Loucy (cell line): ENCODE results near the gene FOXM1.

ENCODE experiments used
- H2AFZ ChIP-seq: fragments of 200-600 bp; sonication (generic); 2 replicates; pipeline ENCODE4 v1.6.0; 2016; ENCODE audit warnings: antibody characterized with exemption, mild to moderate bottlenecking, low read length, moderate library complexity
- H3F3A ChIP-seq: fragments of 200-600 bp; 2 replicates; pipeline ENCODE4 v1.6.0; 2016; ENCODE audit warnings: antibody characterized with exemption, low read depth, mild to moderate bottlenecking
- H3K27me3 ChIP-seq: fragments of 200-600 bp; sonication (generic); 2 replicates; pipeline ENCODE4 v1.6.1; 2014; ENCODE audit warnings: low read length, mild to moderate bottlenecking; ENCODE audit not compliant: insufficient read depth, poor library complexity, severe bottlenecking
- H3K36me3 ChIP-seq: fragments of 200-600 bp; sonication (generic); 2 replicates; pipeline ENCODE4 v1.6.1; 2016; ENCODE audit warnings: low read length; ENCODE audit not compliant: insufficient read depth
- H3K4me1 ChIP-seq: fragments of 200-600 bp; sonication (generic); 2 replicates; pipeline ENCODE4 v1.5.1; 2014; ENCODE audit warnings: low read length, mild to moderate bottlenecking; ENCODE audit not compliant: insufficient read depth, poor library complexity, severe bottlenecking
- H3K4me2 ChIP-seq: fragments of 200-600 bp; sonication (generic); 2 replicates; pipeline ENCODE4 v1.6.0; 2014; ENCODE audit warnings: antibody characterized with exemption, low read length, low read depth, mild to moderate bottlenecking; ENCODE audit not compliant: poor library complexity, severe bottlenecking
- H3K4me3 ChIP-seq: fragments of 200-600 bp; sonication (generic); 2 replicates; pipeline ENCODE4 v1.5.1; 2014; ENCODE audit warnings: low read length, mild to moderate bottlenecking, mixed read lengths; ENCODE audit not compliant: poor library complexity, severe bottlenecking
- H3K79me2 ChIP-seq: fragments of 200-600 bp; sonication (generic); 2 replicates; pipeline ENCODE4 v1.6.1; 2014; ENCODE audit warnings: low read length; ENCODE audit not compliant: insufficient read depth
- H3K9ac ChIP-seq: fragments of 200-600 bp; sonication (generic); 2 replicates; pipeline ENCODE4 v1.6.0; 2014; ENCODE audit warnings: mild to moderate bottlenecking, low read depth, low read length, moderate library complexity; ENCODE audit not compliant: poor library complexity, severe bottlenecking
- H3K9me2 ChIP-seq: fragments of 200-600 bp; sonication (generic); replicated peaks from 2 replicates; pipeline ENCODE4 v1.6.1; 2016; ENCODE audit warnings: low read depth, low read length, mixed read lengths
- H3K9me3 ChIP-seq: fragments of 200-600 bp; sonication (generic); 2 replicates; pipeline ENCODE4 v1.6.1; 2014; ENCODE audit warnings: mild to moderate bottlenecking, antibody characterized with exemption, low read length, low read depth; ENCODE audit not compliant: insufficient read depth
- H4K20me1 ChIP-seq: fragments of 200-600 bp; sonication (generic); 2 replicates; pipeline ENCODE4 v1.6.0; 2014; ENCODE audit warnings: antibody characterized with exemption, low read length, mild to moderate bottlenecking; ENCODE audit not compliant: insufficient read depth, poor library complexity, severe bottlenecking
- CTCF ChIP-seq: fragments of 200-600 bp; sonication (generic); conservative IDR thresholded peaks from 2 replicates; pipeline ENCODE4 v1.5.1; 2014; ENCODE audit warnings: mild to moderate bottlenecking, antibody characterized with exemption, low read length
- EZH2phosphoT487 ChIP-seq: fragments of 200-600 bp; IDR thresholded peaks from 2 replicates; pipeline ENCODE4 v1.6.1; 2018; ENCODE audit warnings: antibody characterized with exemption, mild to moderate bottlenecking, moderate library complexity, borderline replicate concordance

FOXM1 gene

GRCh38 chr12:2829275-2829674 lies 47.7 kb downstream of the FOXM1 start:
- H3K4me3 ChIP-seq: no peak overlapping the region
- no peaks in the 10 kb centered on the region for H3K4me1 ChIP-seq
- H3K79me2 ChIP-seq: no peaks in the 10 kb centered on the region
- H3K4me2 ChIP-seq: no peak overlapping the region
- no peaks in the 10 kb centered on the region for H3K27me3 ChIP-seq
- H2AFZ ChIP-seq: no peak overlapping the region
- H3K9me2 ChIP-seq: no peaks in the 10 kb centered on the region
- H3K36me3 ChIP-seq: peaks cover under 1% of the 10 kb centered on the region; the same call in 1 of the 2 replicates
- H3K9me3 ChIP-seq: no peaks in the 10 kb centered on the region
- H3F3A ChIP-seq: no peaks in the 10 kb centered on the region
- H3K9ac ChIP-seq: no peak overlapping the region
- TF ChIP-seq EZH2phosphoT487 (no peak), CTCF (no peak)
- H4K20me1 ChIP-seq: no peaks in the 10 kb centered on the region

GRCh38 chr12:2826721-2827515 lies 50.1 kb downstream of the FOXM1 start:
- no peaks in the 10 kb centered on the region for H3K79me2 ChIP-seq
- no peaks in the 10 kb centered on the region for H3K9me2 ChIP-seq
- no peak overlapping the region for H3K4me2 ChIP-seq
- no peak overlapping the region for H3K9ac ChIP-seq
- H3K4me3 ChIP-seq: no peak overlapping the region
- no peaks in the 10 kb centered on the region for H3K9me3 ChIP-seq
- TF ChIP-seq CTCF (no peak), EZH2phosphoT487 (no peak)
- H4K20me1 ChIP-seq: no peaks in the 10 kb centered on the region
- H3K36me3 ChIP-seq: peaks cover 9% of the 10 kb centered on the region; the same call in 1 of the 2 replicates
- H2AFZ ChIP-seq: no peak overlapping the region
- no peaks in the 10 kb centered on the region for H3F3A ChIP-seq
- H3K27me3 ChIP-seq: no peaks in the 10 kb centered on the region
- no peaks in the 10 kb centered on the region for H3K4me1 ChIP-seq

DNA sequence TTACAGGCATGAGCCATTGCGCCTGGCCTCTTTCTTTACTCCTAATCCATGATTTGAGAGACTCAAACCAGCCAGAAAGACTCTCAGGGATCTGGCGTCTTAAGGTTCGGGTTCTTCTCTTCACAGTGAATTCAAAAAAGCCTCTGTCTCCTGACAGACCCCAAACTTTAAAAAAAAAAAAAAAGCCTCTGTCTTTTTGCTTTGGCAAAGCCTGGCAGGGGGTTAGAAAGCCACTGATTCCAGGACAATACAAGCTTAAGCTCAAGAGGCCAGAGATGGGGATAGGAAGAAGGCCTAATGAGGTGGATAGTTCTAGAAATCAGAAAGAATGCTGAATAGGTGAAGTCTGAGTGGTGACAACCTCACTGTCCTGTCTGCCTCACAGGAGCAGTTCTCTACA lies 50.9 kb downstream of the FOXM1 start:
- H3K4me2 ChIP-seq: no peak overlapping the region
- no peaks in the 10 kb centered on the region for H3K4me1 ChIP-seq
- no peaks in the 10 kb centered on the region for H3K9me3 ChIP-seq
- no peaks in the 10 kb centered on the region for H3K27me3 ChIP-seq
- H3K4me3 ChIP-seq: no peak overlapping the region
- no peaks in the 10 kb centered on the region for H3K79me2 ChIP-seq
- H3K9ac ChIP-seq: no peak overlapping the region
- peaks cover 9% of the 10 kb centered on the region; the same call in 1 of the 2 replicates for H3K36me3 ChIP-seq
- H3F3A ChIP-seq: no peaks in the 10 kb centered on the region
- no peaks in the 10 kb centered on the region for H4K20me1 ChIP-seq
- no peaks in the 10 kb centered on the region for H3K9me2 ChIP-seq
- H2AFZ ChIP-seq: no peak overlapping the region
- TF ChIP-seq CTCF: no peak
